Lung (tissue), 14 donors: ENCODE measurements around the gene BOLA2B. TPM values are rescaled to one million over a fixed set of nuclear protein-coding genes. Genes with fewer than 3 reads are reported as not detected.
"Not testable (repeated sequence)": the region's sequence is repeated elsewhere in the genome, so short reads cannot be mapped to it uniquely, and the experiment has no call there.

Experiments
- ATAC-seq: fragments of 200-7000 bp; cut with Tn5 transposase; one replicate; pipeline ENCODE4 v1.9.1; 2020; ENCODE audit warnings: moderate number of reproducible peaks; ENCODE audit not compliant: insufficient read depth, low FRiP score
- DNase-seq, 3 donors: peaks; one replicate each; pipeline ENCODE4 v3.0.0-alpha.2; 2013 to 2017
- H3K27ac ChIP-seq, 2 donors: one replicate each; pipeline ENCODE4 v1.5.1; 2013; ENCODE audit warnings: mild to moderate bottlenecking in 2 of 2, moderate library complexity in 2 of 2, control low read depth in 1 of 2, inconsistent platforms in 1 of 2, low read depth in 1 of 2, low read length in 1 of 2
- H3K27me3 ChIP-seq, 3 donors: one replicate each; pipeline ENCODE4 v1.5.1; 2013; ENCODE audit warnings: low read length in 2 of 3; ENCODE audit not compliant: control insufficient read depth in 3 of 3, insufficient read depth in 3 of 3
- H3K36me3 ChIP-seq, 4 donors: one replicate each; pipeline ENCODE4 v1.5.1; 2013; ENCODE audit warnings: low read length in 4 of 4, mild to moderate bottlenecking in 1 of 4, moderate library complexity in 1 of 4; ENCODE audit not compliant: control insufficient read depth in 4 of 4, insufficient read depth in 4 of 4
- H3K4me1 ChIP-seq, 5 donors: one replicate each; pipeline ENCODE4 v1.5.1; 2013; ENCODE audit warnings: low read length in 5 of 5, mild to moderate bottlenecking in 2 of 5, moderate library complexity in 1 of 5; ENCODE audit not compliant: control insufficient read depth in 5 of 5, insufficient read depth in 5 of 5
- H3K4me3 ChIP-seq: one replicate; pipeline ENCODE4 v1.5.1; 2013; ENCODE audit warnings: mild to moderate bottlenecking, control low read depth, moderate library complexity
- H3K9ac ChIP-seq, 2 donors: one replicate each; pipeline ENCODE4 v1.5.1; 2013; ENCODE audit warnings: low read length in 2 of 2, control low read depth in 1 of 2; ENCODE audit not compliant: insufficient read depth in 1 of 2
- H3K9me3 ChIP-seq, 4 donors: one replicate each; pipeline ENCODE4 v1.5.1; 2013; ENCODE audit warnings: low read length in 3 of 4, mild to moderate bottlenecking in 1 of 4, moderate library complexity in 1 of 4; ENCODE audit not compliant: control insufficient read depth in 4 of 4, insufficient read depth in 3 of 4
- WGBS, 2 donors: extraction: QIAGEN DNeasy Blood & Tissue Kit; methylation state at CpG; one replicate each; pipeline ENCODE4 v1.1.7; 2013; 5-methylcytosine and 5-hydroxymethylcytosine counted together
- long read RNA-seq, 5 donors: transcript quantifications; one replicate each; lab custom pipeline, GENCODE V29; 2026
- polyA plus RNA-seq, 2 donors: library from polyadenylated mRNA; stranded (reverse); fragments of 200-250 nt; gene quantifications; one replicate each; pipeline ENCODE4 v1.2.1, GENCODE V29; 2013
- total RNA-seq, 2 donors: library from RNA; depleted of rRNA in 1 of 2; stranded (reverse); fragments of >200 nt in 1 of 2; gene quantifications; one replicate each; pipeline ENCODE4 v1.2.1, GENCODE V29; 2014 to 2021
- donor health status: Bipolar disorder and iron deficiency.
- donor health status: healthy.
- donor health status: DM: yes; HTN: yes; CAD: no.

The BOLA2B gene
- total RNA-seq, result 100 to 1,000 TPM in 1 of 2 donors, 1 to 10 TPM in 1; 9.8 to 111 TPM
- polyA plus RNA-seq, result 100 to 1,000 TPM; 253 to 320 TPM
- long read RNA-seq, donor 1, transcript BOLA2B-201 (3 exons, 1,012 nt), result major isoform, 18 of 25 reads
- long read RNA-seq, donor 1, transcript BOLA2B-202 (2 exons, 307 nt), result minor isoform, 5 of 25 reads
- long read RNA-seq, donor 1, partial matches to known transcripts, result 0 of 25 reads
- long read RNA-seq, donor 1, other reads (novel, unspliced or antisense), result 0 of 25 reads
- long read RNA-seq, donor 2, transcript BOLA2B-201 (3 exons, 1,012 nt), result major isoform, 7 of 52 reads
- long read RNA-seq, donor 2, partial matches to known transcripts, result 41 of 52 reads
- long read RNA-seq, donor 2, other reads (novel, unspliced or antisense), result 0 of 52 reads
- long read RNA-seq, donor 3, transcript BOLA2B-201 (3 exons, 1,012 nt), result major isoform, 8 of 8 reads
- long read RNA-seq, donor 3, partial matches to known transcripts, result 0 of 8 reads
- long read RNA-seq, donor 3, other reads (novel, unspliced or antisense), result 0 of 8 reads
- long read RNA-seq, donor 4, transcript BOLA2B-202 (2 exons, 307 nt), result minor isoform, 5 of 16 reads
- long read RNA-seq, donor 4, transcript BOLA2B-201 (3 exons, 1,012 nt), result major isoform, 11 of 16 reads
- long read RNA-seq, donor 4, partial matches to known transcripts, result 0 of 16 reads
- long read RNA-seq, donor 4, other reads (novel, unspliced or antisense), result 0 of 16 reads
- long read RNA-seq, donor 5, transcript BOLA2B-202 (2 exons, 307 nt), result minor isoform, 5 of 29 reads
- long read RNA-seq, donor 5, transcript BOLA2B-201 (3 exons, 1,012 nt), result major isoform, 24 of 29 reads
- long read RNA-seq, donor 5, partial matches to known transcripts, result 0 of 29 reads
- long read RNA-seq, donor 5, other reads (novel, unspliced or antisense), result 0 of 29 reads

GRCh38 chr16:30193615-30194014, at the start of gene BOLA2B, which contains the start of gene SLX1A:
Gene BOLA2B (minus strand): TSS chr16:30193666. CDS start chr16:30193595, 71 bp downstream.
Gene SLX1A (plus strand): TSS chr16:30193875. CDS start chr16:30194085, 210 bp downstream.
- peak within 1 kb of the TSS in 1 of 2 donors; percentile 29 for H3K27ac ChIP-seq
- WGBS, 2 donors, result no CpG with 5 or more reads among the region's 34 CpGs
- H3K9ac ChIP-seq, H3K9me3 ChIP-seq, H3K36me3 ChIP-seq, H3K4me1 ChIP-seq, H3K4me3 ChIP-seq, DNase-seq, H3K27me3 ChIP-seq: not testable (repeated sequence)
- peak; percentile 96 for ATAC-seq

GRCh38 chr16:30217082-30217481, 23.6 kb upstream of the BOLA2B start:
- not testable (repeated sequence) for H3K4me1 ChIP-seq, H3K4me3 ChIP-seq, H3K27me3 ChIP-seq, H3K9ac ChIP-seq, H3K9me3 ChIP-seq, H3K27ac ChIP-seq, ATAC-seq, H3K36me3 ChIP-seq, DNase-seq
- 51 to 62% methylated on average over 3 of the region's 5 CpGs for WGBS, 2 donors

GRCh38 chr16:30211414-30211813, 17.9 kb upstream of the BOLA2B start:
- H3K27me3 ChIP-seq, H3K9ac ChIP-seq, ATAC-seq, H3K4me3 ChIP-seq, H3K27ac ChIP-seq, H3K4me1 ChIP-seq, H3K9me3 ChIP-seq, DNase-seq, H3K36me3 ChIP-seq: not testable (repeated sequence)
- no CpG with 5 or more reads among the region's 4 CpGs for WGBS, 2 donors

GRCh38 chr16:30209032-30209431, 15.6 kb upstream of the BOLA2B start:
- H3K36me3 ChIP-seq, H3K27me3 ChIP-seq, DNase-seq, H3K9ac ChIP-seq, H3K27ac ChIP-seq, ATAC-seq, H3K4me3 ChIP-seq, H3K9me3 ChIP-seq, H3K4me1 ChIP-seq: not testable (repeated sequence)
- 3 to 23% methylated on average over 4 of the region's 6 CpGs for WGBS, 2 donors

- not testable (repeated sequence) for H3K36me3 ChIP-seq, H3K4me1 ChIP-seq, H3K4me3 ChIP-seq, H3K9me3 ChIP-seq, H3K9ac ChIP-seq, H3K27me3 ChIP-seq, DNase-seq, H3K27ac ChIP-seq
- WGBS, 2 donors, result 19 to 41% methylated on average over 2 of the region's 9 CpGs
- peak; percentile 66 for ATAC-seq
These were observed 13.7 kb upstream of the BOLA2B start for GRCh38 chr16:30207063-30207704.

GRCh38 chr16:30206252-30206651, 12.8 kb upstream of the BOLA2B start:
- not testable (repeated sequence) for H3K4me3 ChIP-seq, H3K36me3 ChIP-seq, H3K4me1 ChIP-seq, H3K9ac ChIP-seq, H3K27ac ChIP-seq, H3K9me3 ChIP-seq, H3K27me3 ChIP-seq, DNase-seq
- ATAC-seq, result peak; percentile 6
- WGBS, 2 donors, result no CpG with 5 or more reads among the region's 33 CpGs

GRCh38 chr16:30205541-30206236, 12.2 kb upstream of the BOLA2B start:
- H3K9me3 ChIP-seq, H3K27me3 ChIP-seq, H3K27ac ChIP-seq, H3K4me1 ChIP-seq, H3K9ac ChIP-seq, DNase-seq, H3K36me3 ChIP-seq: not testable (repeated sequence)
- peak; percentile 36 for ATAC-seq
- H3K4me3 ChIP-seq, result peak overlapping the region; percentile 26
- WGBS, 2 donors, result 0 to 2% methylated on average over 8 to 20 of the region's 52 CpGs
